Fibroblast of villous mesenchyme (primary cell): ENCODE data around the gene BCL7C. TPM values are rescaled to one million over a fixed set of nuclear protein-coding genes. Genes with fewer than 3 reads are reported as not detected.

ENCODE experiments used
- DNase-seq: peaks from one replicate; pipeline ENCODE4 v3.0.0-alpha.2; 2010; ENCODE audit warnings: low read depth
- H3K4me3 ChIP-seq: 2 replicates; pipeline ENCODE4 v1.5.1; 2011; ENCODE audit warnings: low read depth, mild to moderate bottlenecking, low read length
- CTCF ChIP-seq: IDR thresholded peaks from 2 replicates; pipeline ENCODE4 v1.5.1; 2012; ENCODE audit warnings: low read depth, mild to moderate bottlenecking, low read length; ENCODE audit not compliant: insufficient read depth
- total RNA-seq: library from RNA; depleted of rRNA; stranded (reverse); fragments of >200 nt; gene quantifications from 2 replicates; pipeline ENCODE4 v1.2.3, GENCODE V29; 2012

The BCL7C gene
- total RNA-seq, 1 donor: 35.0 TPM

- DNase-seq: no peak
- H3K4me3 ChIP-seq: no peak overlapping the region
- no peak for TF ChIP-seq CTCF
Observed at GRCh38 chr16:30844346-30844670, 49.6 kb downstream of the BCL7C start.

GRCh38 chr16:30843501-30843900, 50.4 kb downstream of the BCL7C start:
- H3K4me3 ChIP-seq: no peak overlapping the region
- no peak for DNase-seq
- no peak for TF ChIP-seq CTCF

- no peak for DNase-seq
- H3K4me3 ChIP-seq: no peak overlapping the region
- no peak for TF ChIP-seq CTCF
Observed at GRCh38 chr16:30842971-30843370, 50.9 kb downstream of the BCL7C start.

DNA sequence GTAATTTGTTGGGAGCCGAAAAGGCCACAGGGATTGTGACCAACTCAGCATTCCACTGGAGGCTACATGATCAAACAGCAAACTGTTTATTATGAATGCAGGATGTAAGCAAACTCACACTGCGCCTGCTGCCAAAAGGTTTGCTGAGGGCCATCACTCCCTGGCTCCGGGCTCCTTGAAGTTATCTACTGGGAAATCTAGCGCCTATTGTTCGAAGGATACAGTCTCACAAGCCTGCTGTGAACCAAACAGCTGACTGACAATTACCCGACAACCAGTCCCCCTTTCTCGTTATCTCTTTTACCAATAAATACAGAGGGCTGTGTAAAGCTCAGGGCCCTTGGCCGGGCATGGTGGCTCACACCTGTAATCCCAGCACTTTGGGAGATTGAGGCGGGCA, 52.5 kb downstream of the BCL7C start:
- H3K4me3 ChIP-seq: no peak overlapping the region
- no peak for DNase-seq
- no peak for TF ChIP-seq CTCF

- no peak overlapping the region for H3K4me3 ChIP-seq
- DNase-seq: no peak
- TF ChIP-seq CTCF: no peak
Observed at GRCh38 chr16:30840611-30841010, 53.3 kb downstream of the BCL7C start.

- no peak for TF ChIP-seq CTCF
- no peak for DNase-seq
- no peak overlapping the region for H3K4me3 ChIP-seq
Observed at GRCh38 chr16:30839523-30840227, 54.2 kb downstream of the BCL7C start.

- no peak for DNase-seq
- no peak overlapping the region for H3K4me3 ChIP-seq
- TF ChIP-seq CTCF: no peak
Observed at GRCh38 chr16:30838876-30839471, 54.9 kb downstream of the BCL7C start.
